HG02870 (cell line): ENCODE data around the gene SKAP1.
"Not testable (repeated sequence)": the region's sequence is repeated elsewhere in the genome, so short reads cannot be mapped to it uniquely, and the experiment has no call there.

Source experiments
- ATAC-seq: cut with Tn5 transposase; IDR thresholded peaks from one replicate; pipeline ENCODE4 v1.9.1; 2021; ENCODE audit warnings: mild to moderate bottlenecking, moderate library complexity; ENCODE audit not compliant: unreplicated experiment

The SKAP1 gene

GRCh38 chr17:48449335-48449734 lies 19.3 kb upstream of the SKAP1 start:
- ATAC-seq: not testable (repeated sequence)

DNA sequence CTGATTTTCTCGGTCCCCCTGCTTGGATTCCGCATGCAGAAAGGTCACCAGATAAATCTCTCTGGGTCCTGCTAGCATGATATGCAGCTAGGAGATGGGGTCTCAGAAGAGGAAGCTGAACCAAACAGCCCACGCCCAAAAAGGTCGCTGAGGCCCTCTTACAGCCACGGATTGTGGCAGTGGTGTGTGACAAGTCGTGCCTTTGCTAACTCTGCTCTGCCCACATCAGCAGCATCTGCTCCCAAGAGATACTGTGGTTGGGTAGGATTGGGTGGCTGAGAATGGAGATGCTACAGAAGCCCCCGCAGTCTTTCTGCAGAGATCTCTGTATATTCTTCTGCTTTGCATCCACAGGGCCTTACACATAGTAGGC lies 15.2 kb upstream of the SKAP1 start:
- no peak for ATAC-seq

DNA sequence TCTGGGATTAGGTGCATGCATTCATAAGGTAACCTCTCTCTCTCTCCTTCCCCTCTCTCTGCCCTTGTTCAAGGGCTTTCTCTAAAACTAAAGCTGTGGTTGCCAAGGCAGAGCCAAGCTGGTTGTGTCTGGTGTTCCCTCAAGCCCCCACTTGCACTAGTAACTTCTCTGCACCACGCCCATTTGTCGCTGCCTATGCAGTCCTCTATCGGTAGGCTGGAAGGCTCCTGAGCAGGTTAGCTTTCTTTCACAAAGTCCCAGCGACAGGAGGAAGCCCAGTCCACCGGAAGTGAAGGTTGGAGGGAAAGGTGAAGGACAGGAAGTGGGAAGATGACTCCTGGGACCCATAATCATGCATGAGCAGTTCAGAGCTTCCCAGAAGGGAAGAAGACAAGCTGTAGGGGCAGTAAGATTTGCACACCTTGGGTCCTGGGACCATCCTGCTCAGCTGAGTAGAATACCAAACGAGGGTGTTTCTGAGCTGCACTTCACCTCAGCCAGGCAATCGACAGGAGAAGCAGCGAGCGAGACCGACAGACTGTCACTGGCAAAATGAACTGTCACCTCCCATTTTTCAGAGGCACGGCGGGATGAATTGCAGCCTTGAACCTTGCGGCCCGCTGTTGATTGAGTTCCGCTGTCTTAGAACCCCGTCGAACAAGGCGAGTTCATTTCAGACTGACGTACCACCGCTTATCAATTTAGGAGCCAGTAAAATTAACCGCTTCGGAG lies 14.7 kb upstream of the SKAP1 start:
- no peak for ATAC-seq

DNA sequence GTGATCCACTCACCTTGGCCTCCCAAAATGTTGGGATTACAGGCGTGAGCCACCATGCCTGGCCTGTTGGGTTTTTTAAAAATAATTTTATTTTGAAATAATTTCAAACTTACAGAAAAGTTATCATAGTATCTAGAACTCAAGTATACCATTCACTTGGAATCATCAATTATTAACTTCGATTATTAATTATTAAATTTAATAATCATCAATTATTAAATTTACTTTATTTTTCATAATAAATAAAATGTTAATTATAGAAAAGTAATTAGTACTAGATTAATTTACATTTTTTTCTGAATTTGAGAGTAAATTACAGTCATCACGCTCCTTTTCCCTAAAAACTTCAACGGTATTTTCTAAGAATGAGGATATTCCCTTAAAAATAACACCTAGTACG lies 13.7 kb upstream of the SKAP1 start:
- no peak for ATAC-seq

DNA sequence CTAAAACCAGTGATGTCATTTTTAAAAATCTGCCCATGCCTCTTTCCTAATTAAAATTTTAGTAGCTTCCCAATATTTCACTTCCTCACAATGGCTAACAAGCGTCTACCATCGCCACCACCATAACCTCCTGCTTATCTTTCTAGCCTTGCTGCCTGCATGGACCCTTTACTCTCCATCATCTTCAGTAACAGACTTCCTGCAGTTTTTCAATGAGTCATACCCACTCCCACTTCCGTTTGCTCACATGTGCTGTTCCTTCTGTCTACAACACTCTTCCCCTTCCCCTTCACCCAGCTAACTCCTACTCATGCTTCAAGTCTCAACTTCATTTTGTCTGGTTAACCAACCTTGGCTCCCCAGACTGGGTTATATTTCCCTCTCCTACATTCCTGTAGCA lies 12.8 kb upstream of the SKAP1 start:
- ATAC-seq: no peak

GRCh38 chr17:48441862-48442261 lies 11.8 kb upstream of the SKAP1 start:
- ATAC-seq: no peak

DNA sequence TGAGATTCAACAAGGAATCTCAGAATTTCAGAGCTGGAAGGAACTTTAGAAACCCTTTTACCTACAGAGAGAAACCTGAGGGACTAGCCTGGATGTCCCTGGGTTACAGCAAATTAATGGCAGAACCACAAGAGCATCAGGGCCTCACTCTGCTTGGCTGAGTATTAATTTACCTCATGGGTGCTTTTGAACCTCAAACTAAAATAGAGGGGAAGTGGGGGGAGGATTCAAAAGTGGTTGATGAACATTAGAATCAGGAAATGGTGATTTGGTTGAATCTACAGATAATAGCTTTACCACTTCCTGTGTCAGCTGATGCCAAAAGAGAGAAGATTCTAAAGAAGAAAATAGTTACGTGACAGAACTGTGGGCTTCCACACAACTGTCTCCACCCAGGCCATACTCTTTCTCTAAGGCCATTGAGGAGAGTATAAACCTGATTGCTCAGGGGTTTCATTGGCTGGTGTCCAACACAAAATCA lies 11.3 kb upstream of the SKAP1 start:
- ATAC-seq: peak; percentile 67

DNA sequence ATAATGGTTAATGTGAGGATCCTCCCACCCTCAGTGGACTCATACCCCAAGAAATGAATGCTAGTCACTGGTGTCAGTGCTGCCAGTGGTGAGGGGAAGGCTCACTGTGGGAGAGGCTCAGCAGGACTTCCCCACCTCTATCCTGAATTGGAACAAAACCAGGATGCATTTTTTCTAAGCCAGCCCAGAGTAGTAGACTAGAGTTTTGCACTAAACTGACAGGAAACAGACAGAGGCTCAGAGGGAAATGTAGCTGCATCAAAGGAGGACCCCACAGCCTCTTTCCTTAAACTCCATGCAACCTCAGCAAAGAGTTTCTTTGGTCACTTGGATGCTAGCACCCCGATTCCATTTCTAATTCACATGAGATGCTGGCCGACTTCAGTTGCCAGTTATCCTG lies 10.7 kb upstream of the SKAP1 start:
- ATAC-seq: no peak

DNA sequence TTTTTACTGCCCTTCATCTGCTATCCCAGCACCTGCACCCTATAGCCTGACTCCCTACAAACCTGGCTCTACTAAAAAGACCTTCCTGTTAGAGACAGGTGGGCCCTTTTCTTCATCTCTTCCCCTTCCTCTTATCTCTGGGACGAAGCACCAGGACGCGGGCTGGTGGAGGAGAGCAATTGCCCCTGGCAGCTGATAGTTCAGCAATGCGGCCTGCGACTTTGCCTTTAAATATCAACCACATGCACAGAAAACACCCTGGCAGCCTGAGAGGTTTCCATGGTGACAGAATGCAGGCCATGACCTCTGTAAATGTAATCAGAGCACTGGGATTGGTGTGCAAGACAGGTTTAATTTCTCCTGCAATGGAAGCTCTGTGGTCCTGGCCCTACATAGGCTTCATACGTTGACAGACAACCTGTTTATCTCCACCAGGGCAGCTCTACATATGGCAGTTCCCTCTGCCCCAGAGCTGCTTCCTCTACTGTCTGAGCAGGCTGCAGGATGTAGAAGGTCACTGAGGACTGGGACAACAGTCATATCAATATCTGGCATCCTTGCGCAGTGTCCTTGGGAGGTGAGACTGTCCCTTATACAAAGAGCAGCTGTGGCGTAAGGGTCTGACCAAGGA lies 10.0 kb upstream of the SKAP1 start:
- no peak for ATAC-seq

- ATAC-seq: peak; percentile 46
Observed at GRCh38 chr17:48439110-48439850, 9.3 kb upstream of the SKAP1 start.

- no peak for ATAC-seq
Observed at GRCh38 chr17:48438516-48439061, 8.6 kb upstream of the SKAP1 start.

GRCh38 chr17:48433896-48434295 lies 3.9 kb upstream of the SKAP1 start:
- no peak for ATAC-seq

- ATAC-seq: no peak
Observed at GRCh38 chr17:48432820-48433775, 3.1 kb upstream of the SKAP1 start.

GRCh38 chr17:48429156-48429555 lies 858 bp downstream of the SKAP1 start:
- ATAC-seq: no peak

- no peak for ATAC-seq
Observed at GRCh38 chr17:48427598-48427997, 2.4 kb downstream of the SKAP1 start.

GRCh38 chr17:48426761-48427500 lies 3.1 kb downstream of the SKAP1 start:
- ATAC-seq: no peak

- ATAC-seq: no peak
Observed at GRCh38 chr17:48426019-48426665, 3.9 kb downstream of the SKAP1 start.

DNA sequence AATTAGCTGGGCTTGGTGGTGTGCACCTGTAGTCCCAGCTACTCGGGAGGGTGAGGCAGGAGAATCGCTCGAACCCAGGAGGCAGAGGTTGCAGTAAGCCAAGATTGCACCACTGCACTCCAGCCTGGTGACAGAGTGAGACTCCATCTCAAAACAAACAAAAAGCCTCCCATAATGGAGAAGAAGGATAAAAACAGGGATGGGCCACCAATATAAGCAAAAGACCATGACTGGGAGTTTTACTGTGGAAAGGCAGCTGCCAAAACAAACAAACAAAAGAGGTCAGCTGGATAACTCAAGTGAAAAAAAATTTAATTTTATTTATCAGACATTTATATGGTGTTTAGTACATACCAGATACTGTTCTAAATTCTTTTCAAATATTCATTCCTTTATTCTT lies 8.0 kb downstream of the SKAP1 start:
- not testable (repeated sequence) for ATAC-seq

DNA sequence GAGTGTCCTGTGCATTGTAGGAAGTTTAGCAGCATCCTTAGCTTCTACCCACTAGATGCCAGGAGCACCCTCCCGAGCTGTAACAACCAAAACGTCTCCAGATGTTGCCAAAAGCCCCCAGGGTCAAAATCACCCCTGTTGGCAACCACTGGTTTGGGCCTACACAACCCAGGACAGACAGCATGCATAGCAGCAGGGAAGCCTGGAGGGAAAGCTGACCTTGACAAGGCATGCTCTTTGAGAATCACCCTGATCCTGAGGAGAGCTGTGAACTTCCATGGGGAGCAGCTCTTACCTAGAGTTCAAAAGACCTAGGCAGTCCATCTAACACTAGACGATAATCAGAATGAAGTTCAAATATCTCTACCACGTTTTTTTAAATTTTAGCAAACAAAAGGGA lies 9.2 kb downstream of the SKAP1 start:
- no peak for ATAC-seq
